Left ventricle myocardium superior (tissue), 1 donor: Measurements from ENCODE around the gene CEP72. TPM values are rescaled to one million over a fixed set of nuclear protein-coding genes. Genes with fewer than 3 reads are reported as not detected.

Experiments
- ATAC-seq: fragments of 200-7000 bp; cut with Tn5 transposase; one replicate; pipeline ENCODE4 v1.9.1; 2020; ENCODE audit warnings: mild to moderate bottlenecking, moderate library complexity
- DNase-seq: peaks from one replicate; pipeline ENCODE4 v3.0.0-alpha.2; 2020
- intact Hi-C: fragments of 100-400 bp; cut with micrococcal nuclease; formaldehyde crosslinking; loops from one replicate; pipeline ENCODE4 v1.11.0; 2022
- total RNA-seq: library from RNA; stranded (reverse); fragmentation: NEBNext Ultra II Directional; extraction: Animal tissue kit (Norgen Biotek cat#: 25700); gene quantifications from one replicate; pipeline ENCODE4 v1.2.1, GENCODE V29; 2021
- donor health status: DM: no; HTN: yes; CAD: no; lungs with severe emphysema.

The CEP72 gene
- total RNA-seq, 1 donor from 2014 or later: 1.6 TPM

DNA sequence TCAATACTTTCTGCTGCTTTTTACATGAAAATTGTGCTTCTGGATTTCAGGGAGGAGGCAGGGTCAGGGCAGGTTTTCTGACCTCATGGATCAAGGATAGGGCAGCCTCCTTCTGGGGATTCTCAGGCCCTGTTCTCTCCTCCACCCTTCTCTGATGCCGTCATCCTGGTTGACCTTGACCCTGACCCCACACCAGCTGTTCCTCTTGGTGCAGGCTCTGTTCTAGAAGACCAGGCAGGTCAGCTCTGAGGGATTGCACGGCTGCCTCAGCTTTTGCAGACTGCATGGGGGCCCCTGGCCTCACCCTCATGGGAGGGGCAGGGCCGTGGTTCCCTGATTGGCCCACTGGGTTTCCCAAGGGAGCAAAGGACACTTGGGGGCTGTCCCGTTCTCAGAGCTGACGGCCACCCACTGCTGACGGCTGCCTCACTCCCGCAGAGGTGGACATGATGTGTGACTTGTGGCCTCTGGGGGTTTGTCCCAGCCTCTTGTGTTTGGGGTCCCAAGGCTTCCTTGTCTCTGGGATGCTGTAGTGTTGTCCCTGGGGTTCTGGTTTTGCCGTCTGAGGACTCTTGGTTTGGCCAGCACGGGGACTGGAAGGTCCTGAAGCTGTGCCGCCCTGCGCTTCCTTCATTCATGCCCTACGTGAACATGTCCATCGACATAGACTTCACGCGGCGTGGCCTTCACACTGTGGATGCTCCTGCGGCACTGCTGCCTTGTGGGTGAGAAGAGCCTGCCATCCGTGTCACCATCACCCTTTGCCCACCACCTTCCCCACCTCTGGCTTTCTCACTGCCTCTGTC is 34.5 kb downstream of the CEP72 start:
- DNase-seq (no peak), ATAC-seq (no peak)
- intact Hi-C loops: no loop called here

DNA sequence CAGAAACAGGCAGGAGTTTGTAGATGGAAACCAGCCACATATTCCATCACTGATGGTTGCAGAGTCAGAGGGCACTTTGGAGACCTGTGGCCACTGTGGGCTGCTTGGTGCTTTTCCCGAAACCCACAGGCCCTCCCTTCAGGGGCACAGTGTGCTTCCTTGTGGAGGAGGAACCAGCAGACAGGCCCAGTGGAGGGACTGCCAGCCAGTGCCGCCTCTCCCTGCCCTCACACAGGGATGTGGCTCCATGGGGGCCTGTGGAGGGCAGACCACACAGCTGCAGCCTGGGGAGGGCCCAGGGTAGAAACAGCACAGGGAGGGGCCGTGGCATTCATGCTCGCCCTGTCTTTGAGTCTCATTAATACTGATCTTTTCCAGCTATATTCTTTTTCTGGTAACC is 35.2 kb downstream of the CEP72 start:
- intact Hi-C loops: no loop called here
- DNase-seq (no peak), ATAC-seq (no peak)

DNA sequence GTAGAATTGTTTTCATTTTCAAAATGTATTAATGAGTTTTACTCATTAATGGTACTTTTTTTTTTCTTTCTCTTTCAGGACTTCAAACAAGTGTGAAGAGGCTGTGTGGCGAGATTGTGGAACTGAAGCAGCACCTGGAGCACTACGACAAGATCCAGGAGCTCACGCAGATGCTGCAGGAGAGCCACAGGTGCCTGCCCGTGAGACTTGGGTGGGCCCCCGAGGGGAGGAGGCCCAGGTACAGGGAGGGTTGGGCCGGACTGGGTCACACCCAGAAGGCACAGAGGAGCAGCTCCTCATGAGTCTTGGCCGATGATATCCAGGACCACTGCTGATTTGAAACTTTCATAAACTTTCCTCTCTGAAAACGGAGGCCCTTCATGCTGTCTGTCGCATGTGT is 35.6 kb downstream of the CEP72 start:
- intact Hi-C loops: no loop called here
- ATAC-seq (no peak), DNase-seq (no peak)

DNA sequence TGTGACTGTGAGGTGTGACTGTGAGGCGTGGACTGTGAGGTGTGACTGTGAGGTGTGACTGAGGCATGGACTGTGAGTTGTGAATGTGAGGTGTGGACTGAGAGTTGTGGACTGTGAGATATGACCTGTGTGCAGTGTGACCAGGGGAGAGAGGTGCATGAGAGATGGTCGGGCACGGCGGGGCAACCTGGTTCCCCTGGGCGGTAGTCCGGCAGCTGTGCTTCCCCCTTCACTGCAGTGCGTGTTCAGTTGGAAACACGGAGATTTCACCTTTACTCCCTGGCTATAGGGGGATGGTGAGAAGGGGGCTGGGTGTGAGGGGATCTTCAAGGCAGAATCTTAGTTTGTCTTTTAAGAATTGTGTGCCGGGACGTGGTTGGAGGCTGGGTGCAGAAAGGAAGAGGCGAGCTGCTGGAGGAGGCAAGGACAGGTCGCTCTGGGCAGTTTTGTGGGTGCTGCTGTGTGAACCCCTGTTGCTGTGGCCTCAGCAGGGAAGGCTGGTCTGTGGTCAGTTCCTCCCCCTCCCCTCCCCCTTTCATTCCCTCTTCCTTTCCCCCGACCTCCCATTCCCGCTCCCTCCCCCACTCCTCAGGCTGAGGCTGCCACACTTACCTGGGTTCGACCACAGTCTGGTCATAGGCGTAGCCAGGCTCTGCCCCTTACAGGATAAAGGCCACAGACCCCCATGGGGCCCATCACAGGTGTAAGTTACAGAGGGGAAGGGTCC is 39.3 kb downstream of the CEP72 start:
- DNase-seq (no peak), ATAC-seq (no peak)
- intact Hi-C loops: no loop called here

- ATAC-seq: no peak
- no peak for DNase-seq
- intact Hi-C loops: no loop called here
Observed at GRCh38 chr5:652023-652515, 39.9 kb downstream of the CEP72 start.

- intact Hi-C loops: no loop called here
- DNase-seq (no peak), ATAC-seq (no peak)
Observed at GRCh38 chr5:652773-653350, 40.7 kb downstream of the CEP72 start.

DNA sequence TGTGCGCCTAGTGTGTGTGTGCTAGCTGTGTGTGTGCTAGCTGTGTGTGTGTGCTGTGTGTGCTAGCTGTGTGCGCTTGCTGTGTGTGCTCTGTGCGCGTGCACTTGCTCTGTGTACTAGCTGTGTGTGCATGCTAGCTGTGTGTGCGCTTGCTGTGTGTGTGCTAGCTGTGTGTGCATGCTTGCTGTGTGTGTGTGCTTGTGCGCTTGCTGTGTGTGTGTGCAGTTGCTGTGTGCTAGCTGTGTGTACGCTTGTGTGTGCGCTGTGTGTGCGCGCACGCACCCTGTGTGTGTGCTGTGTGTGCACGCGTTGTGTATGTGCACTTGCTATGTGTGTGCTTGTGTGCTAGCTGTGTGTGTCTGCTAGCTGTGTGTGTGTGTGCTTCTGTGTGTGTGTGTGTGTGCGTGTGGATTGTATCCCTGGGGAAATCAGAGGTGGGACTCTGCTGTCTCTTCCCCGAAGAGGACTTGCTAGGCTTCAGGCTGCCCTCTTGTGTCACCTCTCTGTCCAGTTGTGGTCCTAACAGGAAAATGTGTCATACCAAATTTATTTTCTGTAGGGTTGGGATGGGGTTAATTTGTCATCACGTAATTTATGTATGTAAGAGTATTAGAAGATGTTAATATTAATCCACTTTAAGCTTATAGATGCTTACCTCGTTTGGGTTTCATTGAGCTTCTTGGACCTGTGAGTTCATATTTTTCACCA is 42.1 kb downstream of the CEP72 start:
- ATAC-seq (no peak), DNase-seq (no peak)
- intact Hi-C loops: no loop called here

DNA sequence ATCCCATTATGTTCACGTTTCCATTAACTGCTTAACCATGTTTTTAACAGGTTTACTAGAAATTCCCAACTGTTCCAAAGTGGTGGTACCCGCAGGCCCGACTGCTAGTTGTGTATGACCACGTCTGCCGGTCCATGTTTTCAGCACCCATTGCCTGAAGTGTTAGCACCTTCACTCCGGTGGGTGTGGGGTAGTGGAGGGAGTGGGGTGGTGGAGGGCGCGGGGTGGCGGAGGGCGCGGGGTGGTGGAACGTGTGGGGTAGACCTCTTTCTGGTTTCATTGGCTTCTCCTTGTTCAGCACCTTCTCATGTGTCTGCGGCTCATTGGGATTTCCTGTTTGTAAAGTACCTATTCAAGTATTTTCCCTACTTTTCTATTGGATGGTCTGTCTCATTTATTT is 43.3 kb downstream of the CEP72 start:
- intact Hi-C loops: no loop called here
- DNase-seq (peak; percentile 16), ATAC-seq (no peak)

GRCh38 chr5:657570-657969 is 45.4 kb downstream of the CEP72 start:
- DNase-seq: no peak
- ATAC-seq: no peak

DNA sequence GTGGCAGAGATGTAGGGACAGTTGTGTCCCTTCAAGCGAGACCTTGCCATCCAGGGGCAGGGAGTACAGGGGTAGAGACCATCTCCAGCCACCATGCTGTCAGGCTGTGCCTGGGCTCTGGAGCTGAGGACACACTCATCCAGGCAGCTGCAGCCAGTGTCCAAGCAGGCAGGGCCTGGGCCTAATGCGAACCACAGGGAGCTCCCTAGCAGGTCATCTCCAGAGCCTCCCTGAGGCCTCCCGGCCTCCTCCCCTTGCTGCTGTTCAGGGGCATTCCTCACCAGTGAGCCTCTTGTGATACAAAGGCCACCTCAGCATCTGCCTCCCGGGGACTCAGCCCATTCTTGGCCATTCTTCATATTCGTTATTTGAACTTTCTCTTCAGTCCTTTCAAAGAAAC is 46.0 kb downstream of the CEP72 start:
- ATAC-seq (no peak), DNase-seq (peak; percentile 7)
- intact Hi-C loops: no loop called here

More at GRCh38 chr5:657570-657969, 45.4 kb downstream of the CEP72 start:
- intact Hi-C loops: no loop called here

GRCh38 chr5:659496-660263 is 47.5 kb downstream of the CEP72 start:
- ATAC-seq: no peak
- peak; percentile 9 for DNase-seq
- intact Hi-C loops: no loop called here

- peak; percentile 17 for DNase-seq
- ATAC-seq: no peak
- intact Hi-C loops: no loop called here
Observed at GRCh38 chr5:660491-661030, 48.4 kb downstream of the CEP72 start.

- DNase-seq: peak; percentile 22
- ATAC-seq: no peak
- intact Hi-C loops: no loop called here
Observed at GRCh38 chr5:661891-662750, 50.0 kb downstream of the CEP72 start.

DNA sequence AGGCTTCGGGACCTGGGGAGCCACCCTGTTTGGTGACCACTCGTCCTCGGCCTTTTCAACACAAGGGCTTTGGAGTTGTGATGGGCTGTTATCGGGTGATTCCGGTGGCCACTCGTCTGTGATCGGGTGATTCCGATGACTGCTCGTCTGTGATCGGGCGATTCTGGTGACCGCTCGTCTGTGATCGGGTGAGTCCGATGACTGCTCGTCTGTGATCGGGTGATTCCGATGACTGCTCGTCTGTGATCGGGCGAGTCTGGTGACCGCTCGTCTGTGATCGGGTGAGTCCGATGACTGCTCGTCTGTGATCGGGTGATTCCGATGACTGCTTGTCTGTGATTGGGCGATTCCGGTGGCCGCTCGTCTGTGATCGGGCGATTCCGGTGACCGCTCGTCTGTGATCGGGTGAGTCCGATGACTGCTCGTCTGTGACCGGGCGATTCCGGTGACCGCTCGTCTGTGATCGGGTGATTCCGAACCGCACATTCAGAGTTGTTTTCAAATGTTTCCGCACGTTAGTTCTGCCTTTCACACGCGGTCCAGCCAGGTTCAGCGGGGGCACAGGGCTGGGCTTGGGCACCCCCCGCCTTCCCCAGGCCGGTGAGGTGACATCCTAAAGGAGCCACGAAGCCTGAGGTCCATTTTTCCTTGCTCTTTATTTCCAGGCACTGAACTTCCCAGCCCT is 50.8 kb downstream of the CEP72 start:
- intact Hi-C loops: no loop called here
- peak; percentile 15 for DNase-seq
- ATAC-seq: no peak

- intact Hi-C loops: no loop called here
- ATAC-seq (peak; percentile 15), DNase-seq (peak; percentile 35)
Observed at GRCh38 chr5:663436-664342, 51.5 kb downstream of the CEP72 start.

DNA sequence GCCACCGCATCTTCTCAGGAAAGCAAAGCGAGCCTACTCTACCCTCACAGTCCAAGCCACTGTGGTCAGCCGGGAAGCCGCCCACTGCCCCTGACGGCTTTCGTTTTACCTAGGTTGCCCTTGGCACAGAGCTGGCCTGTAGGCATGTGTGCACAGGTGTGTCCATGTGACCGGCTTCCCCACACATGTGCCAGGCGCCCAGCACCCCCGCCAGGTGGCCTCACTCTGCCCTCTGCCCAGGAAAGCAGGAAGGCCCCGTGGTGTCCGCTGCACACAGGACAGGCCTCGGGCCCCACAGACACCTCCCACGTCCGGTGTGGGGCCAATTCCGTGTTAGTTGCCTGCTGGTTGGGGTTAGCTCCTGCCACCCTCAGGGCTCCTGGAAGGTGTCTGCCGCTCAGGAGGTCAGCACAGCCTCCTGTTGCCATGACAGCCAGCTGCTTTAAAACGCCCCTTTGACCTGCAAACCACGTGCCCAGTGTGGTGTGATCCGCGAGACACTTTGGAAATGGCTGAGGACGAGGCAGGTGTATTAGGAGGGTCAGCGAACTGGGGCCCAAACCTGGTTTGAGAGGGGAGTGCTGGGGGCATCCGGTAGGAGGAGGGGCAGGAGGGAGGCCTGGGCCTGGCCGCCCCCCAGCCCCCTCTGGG is 52.3 kb downstream of the CEP72 start:
- intact Hi-C loops: no loop called here
- ATAC-seq (no peak), DNase-seq (no peak)
